GM18499 (cell line): ENCODE data around the gene SRPK3.
"Not testable (repeated sequence)": the region's sequence is repeated elsewhere in the genome, so short reads cannot be mapped to it uniquely, and the experiment has no call there.

Experiments used
- ATAC-seq: cut with Tn5 transposase; IDR thresholded peaks from one replicate; pipeline ENCODE4 v1.9.1; 2021; ENCODE audit warnings: moderate number of reproducible peaks; ENCODE audit not compliant: insufficient read depth, unreplicated experiment

Gene SRPK3

GRCh38 chrX:153745067-153745433, 35.8 kb upstream of the SRPK3 start:
- ATAC-seq, result not testable (repeated sequence)

DNA sequence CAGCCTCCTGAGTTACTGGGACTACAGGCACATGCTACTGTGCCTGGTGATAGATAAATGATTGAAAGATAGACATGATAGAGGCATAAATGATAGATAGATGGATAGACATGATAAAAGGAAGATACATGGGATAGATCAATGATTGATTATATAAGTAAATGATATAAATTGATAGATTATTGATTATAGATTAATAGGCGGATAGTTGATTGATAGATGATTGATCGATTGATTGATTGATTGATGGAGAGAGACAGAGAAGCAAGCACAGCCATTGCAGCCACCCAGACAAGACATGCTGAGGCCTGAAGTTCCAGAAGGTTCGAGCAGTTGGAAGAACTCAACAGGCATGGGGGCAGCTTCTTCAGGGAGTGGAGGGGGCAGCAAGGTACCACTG, 34.5 kb upstream of the SRPK3 start:
- no peak for ATAC-seq

DNA sequence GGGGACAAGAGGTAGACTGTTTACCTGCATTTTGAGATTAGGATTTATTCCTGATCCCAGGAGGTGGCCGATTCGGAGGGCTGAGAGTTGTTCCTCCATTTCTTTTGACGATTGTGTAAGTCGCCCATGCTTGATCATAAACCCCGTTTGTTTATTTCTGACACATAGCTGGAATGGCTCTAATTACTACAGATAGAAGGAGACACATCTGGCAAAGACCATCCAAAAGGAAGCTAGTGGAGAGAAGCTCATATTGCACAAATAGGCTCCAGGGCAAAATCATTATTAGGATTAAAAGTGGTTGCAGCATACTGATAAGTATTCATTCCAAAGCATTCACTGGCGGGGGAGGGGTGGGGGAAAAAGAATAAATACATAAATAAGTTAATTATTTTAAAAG, 33.9 kb upstream of the SRPK3 start:
- ATAC-seq, result not testable (repeated sequence)

DNA sequence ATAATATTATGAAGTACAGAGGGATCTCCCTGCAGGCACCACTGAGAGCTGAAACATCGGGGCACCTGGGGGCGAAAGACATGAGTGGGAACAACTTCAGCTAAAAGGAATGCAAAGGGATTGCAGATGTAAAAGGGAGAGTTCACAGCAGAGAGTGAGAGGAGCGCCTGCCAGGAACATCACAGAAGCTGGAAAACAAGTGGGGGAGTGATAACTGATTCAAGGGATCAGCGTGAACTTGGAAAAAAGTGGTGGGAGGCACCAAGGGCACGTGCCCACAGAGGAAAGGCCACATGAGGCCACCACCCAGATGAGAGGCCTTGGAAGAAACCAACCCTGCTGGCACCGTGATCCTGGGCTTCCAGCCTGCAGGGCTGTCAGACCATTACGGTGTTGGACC, 31.8 kb upstream of the SRPK3 start:
- not testable (repeated sequence) for ATAC-seq

GRCh38 chrX:153750127-153750774, 30.6 kb upstream of the SRPK3 start:
- ATAC-seq, result no peak

GRCh38 chrX:153755136-153755535, 25.7 kb upstream of the SRPK3 start:
- ATAC-seq, result no peak

- ATAC-seq, result no peak
Measured at GRCh38 chrX:153761863-153762262, 19.0 kb upstream of the SRPK3 start.

GRCh38 chrX:153762626-153763173, 18.1 kb upstream of the SRPK3 start:
- no peak for ATAC-seq

GRCh38 chrX:153763298-153763932, 17.4 kb upstream of the SRPK3 start:
- ATAC-seq, result no peak

- ATAC-seq, result no peak
Measured at GRCh38 chrX:153763989-153764755, 16.7 kb upstream of the SRPK3 start, which contains the start of gene PLXNB3. PLXNB3 (plus strand) TSS chrX:153764249; CDS start chrX:153765536, 1,287 bp downstream.

DNA sequence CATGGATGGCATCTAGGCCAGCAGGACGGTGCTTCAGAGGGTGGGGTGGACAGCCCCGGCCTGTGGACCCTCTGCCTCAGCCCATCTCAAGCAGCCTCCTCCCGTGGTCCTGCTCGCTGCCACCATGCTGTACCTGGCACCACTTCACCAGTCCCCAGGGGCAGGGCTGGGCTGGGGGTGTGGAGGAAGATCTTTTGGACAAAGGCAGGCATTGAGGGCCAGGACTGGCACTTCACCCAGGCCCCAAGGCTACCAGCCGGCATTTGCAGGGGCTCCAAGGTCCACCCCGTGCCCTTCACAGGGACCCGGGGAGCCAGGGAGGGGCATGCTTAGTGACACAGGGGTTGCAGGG, 16.1 kb upstream of the SRPK3 start:
- ATAC-seq, result no peak

DNA sequence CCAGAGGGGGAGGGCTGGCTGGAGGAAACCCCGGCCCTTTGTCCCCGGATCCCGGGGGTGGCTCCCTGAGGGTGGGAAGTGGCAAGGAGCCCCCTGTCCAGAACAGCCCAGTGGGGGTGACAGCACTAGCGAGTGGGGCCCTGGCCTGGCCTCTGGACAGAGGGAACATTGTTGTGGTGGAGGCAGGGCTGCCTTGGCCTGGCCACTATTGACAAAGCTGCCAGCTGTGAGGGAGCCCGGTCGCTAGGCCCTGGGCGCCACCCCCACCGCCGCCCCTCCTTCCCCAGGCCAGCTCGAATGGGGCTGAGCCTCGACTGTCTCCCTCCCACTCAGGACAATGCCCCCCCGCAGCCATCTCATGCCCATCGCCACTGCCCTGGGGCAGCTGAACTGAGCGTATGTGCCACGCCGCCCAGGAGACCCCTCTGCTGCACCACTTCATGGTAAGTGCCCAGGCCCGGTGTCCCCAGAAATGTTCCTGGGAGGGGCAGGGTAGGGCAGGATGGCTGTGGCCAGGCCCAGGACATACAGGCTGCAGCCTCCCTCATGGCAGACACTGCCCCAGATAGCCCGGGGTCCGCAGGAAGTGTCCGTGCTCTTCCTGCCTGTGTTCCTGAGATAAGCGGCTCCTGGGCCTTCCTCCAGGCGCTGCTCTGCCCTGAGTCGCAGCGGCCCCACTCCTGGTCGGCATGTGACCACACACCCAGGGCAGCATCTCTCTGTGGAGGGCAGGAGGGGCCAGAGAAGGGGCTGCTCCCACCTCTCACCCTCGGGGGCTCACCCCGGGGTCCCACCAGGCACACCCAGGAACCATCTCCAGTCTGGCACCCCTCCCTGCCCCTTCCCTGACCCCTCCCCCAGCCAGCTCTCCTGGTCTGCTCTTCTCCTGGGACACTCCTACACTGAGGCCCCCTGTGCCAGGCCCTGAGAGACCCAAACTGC, 15.4 kb upstream of the SRPK3 start:
- ATAC-seq, result no peak

- ATAC-seq, result no peak
Measured at GRCh38 chrX:153766098-153766817, 14.6 kb upstream of the SRPK3 start.

- no peak for ATAC-seq
Measured at GRCh38 chrX:153766871-153767673, 13.8 kb upstream of the SRPK3 start.

- ATAC-seq, result no peak
Measured at GRCh38 chrX:153767674-153768055, 13.2 kb upstream of the SRPK3 start.

GRCh38 chrX:153768311-153769157, 12.3 kb upstream of the SRPK3 start:
- ATAC-seq, result no peak

- no peak for ATAC-seq
Measured at GRCh38 chrX:153769158-153769864, 11.5 kb upstream of the SRPK3 start.
